AG09319 (cell line): ENCODE data around the gene ACSL5.

Experiments used
- DNase-seq: peaks from one replicate; pipeline ENCODE4 v3.0.0-alpha.2; 2010; ENCODE audit warnings: low read depth; ENCODE audit errors: extremely low read depth
- CTCF ChIP-seq: IDR thresholded peaks from 2 replicates; pipeline ENCODE4 v1.5.1; 2011; ENCODE audit warnings: low read depth, mild to moderate bottlenecking, inconsistent platforms, low read length, moderate library complexity

ACSL5 gene

GRCh38 chr10:112426111-112426510 is 52.2 kb downstream of the ACSL5 start:
- no peak for DNase-seq
- no peak for TF ChIP-seq CTCF

- no peak for TF ChIP-seq CTCF
These were observed 55.2 kb downstream of the ACSL5 start for GRCh38 chr10:112429147-112429546.

GRCh38 chr10:112429654-112430230 is 55.8 kb downstream of the ACSL5 start:
- TF ChIP-seq CTCF, result no peak
- no peak for DNase-seq

More at GRCh38 chr10:112429147-112429546, 55.2 kb downstream of the ACSL5 start:
- no peak for DNase-seq

GRCh38 chr10:112433136-112433535 is 59.2 kb downstream of the ACSL5 start:
- no peak for TF ChIP-seq CTCF
- DNase-seq, result no peak

- peak; percentile 24 for TF ChIP-seq CTCF
- DNase-seq, result peak; percentile 5
These were observed 61.2 kb downstream of the ACSL5 start for GRCh38 chr10:112434988-112435619.

- no peak for DNase-seq
- no peak for TF ChIP-seq CTCF
These were observed 64.4 kb downstream of the ACSL5 start for GRCh38 chr10:112438356-112438755.

- DNase-seq, result no peak
- TF ChIP-seq CTCF, result no peak
These were observed 67.6 kb downstream of the ACSL5 start for GRCh38 chr10:112441520-112441919.
